Measurements from ENCODE around the gene ZNF718. TPM values are rescaled to one million over a fixed set of nuclear protein-coding genes. Genes with fewer than 3 reads are reported as not detected.
"Not testable (repeated sequence)": the region's sequence is repeated elsewhere in the genome, so short reads cannot be mapped to it uniquely, and the experiment has no call there.

ZNF718 gene
- total and polyA plus RNA-seq, 4 experiments from 2014 or later = 3.6 to 14.0 (median 9.0) TPM

GRCh38 chr4:205097-205756 is 80.9 kb downstream of the ZNF718 start:
- Mint-ChIP-seq H3K4me1 (peaks cover 6 to 31% (median 24%) of the 10 kb centered on the region in 4 donors), H3K4me3 (no peak overlapping the region), H3K27ac (no peak overlapping the region), H3K36me3 (peaks cover 41 to 44% of the 10 kb centered on the region in 2 donors), H3K9me3 (peaks cover 14 to 85% (median 62%) of the 10 kb centered on the region in 8 donors), H3K27me3 (peaks cover 0 to 1% of the 10 kb centered on the region in 2 donors)
- no peak for DNase-seq
- ChIA-PET CTCF (ENCODE audit: partially characterized antibody) (no interaction called here), POLR2A (ENCODE audit: partially characterized antibody) (no interaction called here)
- H3K27ac ChIP-seq (ENCODE audit: low read depth, low read length) = no peak overlapping the region
- no peaks in the 10 kb centered on the region for H3K27me3 ChIP-seq (ENCODE audit: insufficient read depth, low read length)
- no peak overlapping the region for H3K4me3 ChIP-seq (ENCODE audit: low read length in 2 of 2)
- peaks cover 7% of the 10 kb centered on the region for H3K4me1 ChIP-seq (ENCODE audit: insufficient read depth, low read length)
- no peaks in the 10 kb centered on the region for H3K36me3 ChIP-seq (ENCODE audit: insufficient read depth, low read length)
- intact Hi-C loops (cut with micrococcal nuclease) = no loop called here
- peaks cover 0 to 11% of the 10 kb centered on the region in 2 donors for H3K9me3 ChIP-seq (ENCODE audit: control insufficient read depth in 1 of 2, low read length in 2 of 2)

DNA sequence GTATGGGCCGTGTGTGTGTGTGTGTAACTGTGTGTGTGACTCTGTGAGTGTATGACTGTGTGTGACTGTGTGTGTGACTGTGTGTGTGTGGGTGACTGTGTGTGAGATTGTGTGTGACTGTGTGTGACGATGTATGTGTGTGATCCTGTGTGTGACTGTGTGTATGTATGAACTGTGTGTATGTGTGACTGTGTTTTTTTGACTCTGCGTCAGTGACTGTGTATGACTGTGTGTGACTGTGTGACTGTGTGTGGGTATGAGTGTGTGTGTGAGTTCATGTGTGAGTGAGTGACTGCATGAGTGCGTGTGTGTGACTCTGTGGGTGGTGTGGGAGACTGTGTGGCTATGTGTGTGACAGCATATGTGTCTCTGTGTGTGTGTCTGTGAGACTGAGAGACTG is 81.8 kb downstream of the ZNF718 start:
- Histone ChIP-seq H3K27ac (ENCODE audit: low read depth, low read length) (no peak overlapping the region), H3K4me3 (ENCODE audit: low read length in 2 of 2) (no peak overlapping the region), H3K4me1 (ENCODE audit: insufficient read depth, low read length) (peaks cover 11% of the 10 kb centered on the region), H3K36me3 (ENCODE audit: insufficient read depth, low read length) (no peaks in the 10 kb centered on the region), H3K9me3 (ENCODE audit: control insufficient read depth in 1 of 2, low read length in 2 of 2) (peaks cover 0 to 11% of the 10 kb centered on the region in 2 donors), H3K27me3 (ENCODE audit: insufficient read depth, low read length) (no peaks in the 10 kb centered on the region)
- intact Hi-C loops (cut with micrococcal nuclease) = no loop called here
- Mint-ChIP-seq H3K4me1 (peaks cover 9 to 37% (median 28%) of the 10 kb centered on the region in 4 donors), H3K27me3 (peaks cover 0 to 1% of the 10 kb centered on the region in 2 donors), H3K27ac (no peak overlapping the region), H3K36me3 (peaks cover 37 to 44% of the 10 kb centered on the region in 2 donors), H3K4me3 (peak overlapping the region in 2 of 8 donors; percentile 21 to 61), H3K9me3 (peaks cover 14 to 90% (median 65%) of the 10 kb centered on the region in 8 donors)
- CTCF ChIA-PET (ENCODE audit: partially characterized antibody) = no interaction called here
- POLR2A ChIA-PET (ENCODE audit: partially characterized antibody) = no interaction called here
- DNase-seq = no peak

- intact Hi-C loops (cut with micrococcal nuclease); CTCF ChIA-PET (ENCODE audit: partially characterized antibody); H3K4me3 ChIP-seq (ENCODE audit: low read length in 2 of 2); H3K36me3 ChIP-seq (ENCODE audit: insufficient read depth, low read length); H3K27me3 Mint-ChIP-seq; POLR2A ChIA-PET (ENCODE audit: partially characterized antibody); H3K27me3 ChIP-seq (ENCODE audit: insufficient read depth, low read length); H3K27ac ChIP-seq (ENCODE audit: low read depth, low read length); H3K9me3 ChIP-seq (ENCODE audit: control insufficient read depth in 1 of 2, low read length in 2 of 2): not testable (repeated sequence)
- Mint-ChIP-seq H3K9me3 (peaks cover 9 to 86% (median 61%) of the 10 kb centered on the region in 8 donors), H3K4me1 (peaks cover 14 to 58% (median 38%) of the 10 kb centered on the region in 4 donors), H3K27ac (peak overlapping the region in 1 of 7 donors; percentile 6), H3K4me3 (peak overlapping the region in 3 of 8 donors; percentile 1 to 24 (median 11)), H3K36me3 (peaks cover 21 to 30% of the 10 kb centered on the region in 2 donors)
- peaks cover 27% of the 10 kb centered on the region for H3K4me1 ChIP-seq (ENCODE audit: insufficient read depth, low read length)
- DNase-seq = peak in 1 of 5 donors; percentile 4
These were observed 84.3 kb downstream of the ZNF718 start for GRCh38 chr4:208416-209096.

DNA sequence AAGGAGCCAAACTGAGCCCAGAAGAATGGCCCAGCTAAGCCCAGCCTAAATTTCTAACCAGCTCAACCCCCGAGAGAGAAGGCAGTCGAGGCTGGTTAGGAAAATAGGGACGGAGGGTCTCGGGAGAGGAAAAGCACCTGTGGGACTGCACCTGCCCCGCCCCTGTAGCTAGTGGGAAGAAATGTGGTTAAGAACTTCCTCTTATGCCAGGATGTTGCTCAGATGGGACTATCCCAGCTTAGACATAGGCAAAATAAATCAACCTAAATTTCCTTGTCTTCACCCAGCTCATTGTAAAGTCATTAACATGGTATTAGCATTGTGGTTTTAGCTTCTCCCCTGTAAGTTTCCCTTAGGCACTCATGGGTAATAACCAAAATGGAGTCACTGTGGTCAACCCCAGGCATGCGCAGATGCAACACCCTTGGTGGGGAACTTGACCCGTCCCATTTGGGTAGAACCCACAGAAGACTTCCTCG is 86.8 kb downstream of the ZNF718 start:
- Histone ChIP-seq H3K27ac (ENCODE audit: low read depth, low read length) (no peak overlapping the region), H3K4me3 (ENCODE audit: low read length in 2 of 2) (no peak overlapping the region), H3K9me3 (ENCODE audit: control insufficient read depth in 1 of 2, low read length in 2 of 2) (no peaks in the 10 kb centered on the region), H3K4me1 (ENCODE audit: insufficient read depth, low read length) (peaks cover 27% of the 10 kb centered on the region), H3K36me3 (ENCODE audit: insufficient read depth, low read length) (no peaks in the 10 kb centered on the region), H3K27me3 (ENCODE audit: insufficient read depth, low read length) (no peaks in the 10 kb centered on the region)
- Mint-ChIP-seq H3K4me1 (peaks cover 13 to 64% (median 36%) of the 10 kb centered on the region in 4 donors), H3K36me3 (peaks cover 14 to 32% of the 10 kb centered on the region in 2 donors), H3K4me3 (peak overlapping the region in 7 of 8 donors; percentile 50 to 76 (median 57)), H3K27me3 (peaks cover 0 to under 1% of the 10 kb centered on the region in 2 donors), H3K9me3 (peaks cover 6 to 88% (median 70%) of the 10 kb centered on the region in 8 donors), H3K27ac (peak overlapping the region in 3 of 7 donors; percentile 30 to 65 (median 47))
- ChIA-PET CTCF (ENCODE audit: partially characterized antibody) (no interaction called here), POLR2A (ENCODE audit: partially characterized antibody) (no interaction called here)
- intact Hi-C loops (cut with micrococcal nuclease) = no loop called here
- peak in 2 of 5 donors; percentile 3 to 6 for DNase-seq

DNA sequence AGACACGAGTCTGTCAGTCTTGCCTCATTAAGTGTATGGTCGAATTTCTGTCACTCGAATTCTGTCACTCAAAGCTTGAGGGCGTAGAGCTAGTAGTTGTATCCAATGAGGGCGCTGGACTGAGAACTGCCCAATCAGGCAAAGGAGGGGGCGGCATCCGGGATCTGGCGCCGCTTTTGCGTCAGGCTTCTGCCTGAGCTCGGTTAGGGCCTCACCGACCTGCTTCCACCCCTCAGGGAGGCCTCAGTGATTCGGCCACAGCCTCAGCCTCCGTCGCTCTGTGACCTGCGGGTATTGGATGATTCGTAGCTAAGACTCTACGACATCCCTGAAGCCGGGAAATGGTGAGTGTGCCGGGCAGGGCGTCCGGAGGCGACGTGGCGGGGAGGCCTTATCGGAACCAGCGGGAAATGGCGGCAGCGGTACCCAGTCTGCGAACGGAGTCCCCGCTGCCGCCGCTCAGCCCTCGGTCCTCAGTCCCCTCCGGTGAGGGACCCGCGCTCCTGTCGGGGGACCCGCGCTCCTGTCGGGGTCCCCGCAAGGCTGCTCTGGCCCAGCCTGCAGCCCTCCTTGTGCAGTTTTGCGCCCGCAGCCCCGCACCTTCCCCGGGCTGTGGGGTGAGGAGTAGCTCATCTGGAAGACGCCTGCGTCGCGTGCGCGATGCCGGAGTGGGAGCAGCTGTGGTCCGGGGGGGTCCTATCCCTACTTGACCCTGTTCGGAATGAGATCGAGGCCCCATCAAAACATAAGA is 88.3 kb downstream of the ZNF718 start:
- no peak overlapping the region for H3K4me3 ChIP-seq (ENCODE audit: low read length in 2 of 2)
- H3K9me3 ChIP-seq (ENCODE audit: control insufficient read depth in 1 of 2, low read length in 2 of 2) = no peaks in the 10 kb centered on the region
- intact Hi-C loops (cut with micrococcal nuclease) = no loop called here
- peaks cover 27% of the 10 kb centered on the region for H3K4me1 ChIP-seq (ENCODE audit: insufficient read depth, low read length)
- Mint-ChIP-seq H3K36me3 (peaks cover 11 to 25% of the 10 kb centered on the region in 2 donors), H3K4me1 (peaks cover 10 to 53% (median 30%) of the 10 kb centered on the region in 4 donors), H3K27ac (peak overlapping the region in 2 of 7 donors; percentile 9 to 35), H3K9me3 (peaks cover 2 to 79% (median 63%) of the 10 kb centered on the region in 8 donors), H3K27me3 (no peaks in the 10 kb centered on the region), H3K4me3 (peak overlapping the region in 6 of 8 donors; percentile 15 to 63 (median 26))
- POLR2A ChIA-PET (ENCODE audit: partially characterized antibody) = no interaction called here
- no peaks in the 10 kb centered on the region for H3K27me3 ChIP-seq (ENCODE audit: insufficient read depth, low read length)
- no peaks in the 10 kb centered on the region for H3K36me3 ChIP-seq (ENCODE audit: insufficient read depth, low read length)
- DNase-seq = peak in 2 of 5 donors; percentile 6 to 7
- no peak overlapping the region for H3K27ac ChIP-seq (ENCODE audit: low read depth, low read length)
- CTCF ChIA-PET (ENCODE audit: partially characterized antibody) = interaction anchor here (1.3 kb wide), 1 partner anchor 143 kb away, joined by 3 read pairs; no protein-coding TSS in a partner anchor

DNA sequence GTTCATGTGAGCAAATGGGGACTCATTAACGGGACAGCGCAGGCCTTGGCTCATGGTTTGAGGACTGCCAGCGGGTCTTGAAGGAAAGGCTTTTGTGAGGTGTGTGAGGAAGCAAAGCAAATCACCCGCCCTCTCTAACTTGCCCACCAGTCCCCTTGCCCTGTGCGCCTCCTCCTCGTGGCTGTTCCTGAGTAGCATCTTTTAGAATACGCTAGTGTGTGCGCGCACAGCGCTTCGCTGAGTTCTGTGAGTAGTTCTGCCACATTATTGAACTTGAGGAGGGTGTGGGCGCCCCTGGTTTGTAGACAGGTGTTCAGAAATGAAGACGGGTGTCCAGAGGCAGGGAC is 88.9 kb downstream of the ZNF718 start:
- H3K27me3 Mint-ChIP-seq; H3K27ac ChIP-seq (ENCODE audit: low read depth, low read length); DNase-seq; H3K27ac Mint-ChIP-seq; intact Hi-C loops (cut with micrococcal nuclease); POLR2A ChIA-PET (ENCODE audit: partially characterized antibody); H3K9me3 ChIP-seq (ENCODE audit: control insufficient read depth in 1 of 2, low read length in 2 of 2); H3K36me3 ChIP-seq (ENCODE audit: insufficient read depth, low read length); H3K4me3 ChIP-seq (ENCODE audit: low read length in 2 of 2); H3K27me3 ChIP-seq (ENCODE audit: insufficient read depth, low read length): not testable (repeated sequence)
- Mint-ChIP-seq H3K36me3 (peaks cover 11 to 23% of the 10 kb centered on the region in 2 donors), H3K9me3 (peaks cover 0 to 75% (median 61%) of the 10 kb centered on the region in 8 donors), H3K4me3 (peak overlapping the region in 3 of 8 donors; percentile 25 to 55 (median 26)), H3K4me1 (peaks cover 9 to 47% (median 25%) of the 10 kb centered on the region in 4 donors)
- H3K4me1 ChIP-seq (ENCODE audit: insufficient read depth, low read length) = peaks cover 27% of the 10 kb centered on the region
- CTCF ChIA-PET (ENCODE audit: partially characterized antibody) = interaction anchor here (1.3 kb wide), 1 partner anchor 144 kb away, joined by 3 read pairs; no protein-coding TSS in a partner anchor
